ENCODE measurements around the gene SIGLECL1. TPM values are rescaled to one million over a fixed set of nuclear protein-coding genes. Genes with fewer than 3 reads are reported as not detected.
"Not testable (repeated sequence)": the region's sequence is repeated elsewhere in the genome, so short reads cannot be mapped to it uniquely, and the experiment has no call there.

SIGLECL1 gene
- total and polyA plus RNA-seq, 7 donors: not detected

- no peaks in the 10 kb centered on the region for H3K4me1 ChIP-seq
- intact Hi-C loops (cut with DNase I): no loop called here
- no peak for TF ChIP-seq CTCF (IDR thresholded peaks at IDR 0.05)
- DNase-seq (no peak), ATAC-seq (no peak)
- no peaks in the 10 kb centered on the region for H3K36me3 ChIP-seq (ENCODE audit: insufficient read depth in 1 of 2, low read depth in 1 of 2)
- 79 to 88% (median 85%) methylated on average over 6 of the region's 6 CpGs for WGBS, 3 donors
- H3K27ac ChIP-seq: no peak overlapping the region
- no peak overlapping the region for H3K4me3 ChIP-seq
- H3K27me3 ChIP-seq (ENCODE audit: insufficient read depth in 3 of 3, low read length in 2 of 3): no peaks in the 10 kb centered on the region
- no peaks in the 10 kb centered on the region for H3K9me3 ChIP-seq
Measured at GRCh38 chr19:51210191-51210784, 40.6 kb upstream of the SIGLECL1 start.

DNA sequence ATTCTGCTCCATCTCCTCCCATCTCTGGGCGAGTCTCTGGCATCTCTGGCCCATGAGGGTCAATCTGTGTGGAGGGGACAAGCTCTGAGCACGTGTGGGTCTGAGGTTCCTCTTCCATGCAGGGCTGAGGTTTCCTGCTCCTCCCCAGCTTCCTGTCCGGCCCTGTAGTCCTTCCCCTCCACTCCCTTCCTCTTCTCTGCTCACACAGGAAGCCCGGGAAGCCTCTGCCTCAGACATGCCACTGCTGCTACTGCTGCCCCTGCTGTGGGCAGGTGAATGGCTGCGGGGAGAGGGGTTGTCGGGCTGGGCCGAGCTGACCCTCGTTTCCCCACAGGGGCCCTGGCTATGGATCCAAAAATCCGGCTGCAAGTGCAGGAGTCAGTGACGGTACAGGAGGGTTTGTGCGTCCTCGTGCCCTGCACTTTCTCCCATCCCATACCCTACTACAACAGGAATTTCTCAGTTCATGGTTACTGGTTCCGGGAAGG is 40.0 kb upstream of the SIGLECL1 start:
- H3K27ac ChIP-seq; DNase-seq; H3K4me3 ChIP-seq; intact Hi-C loops (cut with DNase I); H3K27me3 ChIP-seq (ENCODE audit: insufficient read depth in 3 of 3, low read length in 2 of 3); H3K9me3 ChIP-seq; H3K4me1 ChIP-seq; ATAC-seq; H3K36me3 ChIP-seq (ENCODE audit: insufficient read depth in 1 of 2, low read depth in 1 of 2): not testable (repeated sequence)
- 52 to 59% (median 54%) methylated on average over 13 of the region's 13 CpGs for WGBS, 3 donors

- intact Hi-C loops (cut with DNase I): no loop called here
- no peak for TF ChIP-seq CTCF (IDR thresholded peaks at IDR 0.05)
- Histone ChIP-seq H3K27ac (no peak overlapping the region), H3K4me1 (no peaks in the 10 kb centered on the region), H3K27me3 (ENCODE audit: insufficient read depth in 3 of 3, low read length in 2 of 3) (no peaks in the 10 kb centered on the region), H3K9me3 (no peaks in the 10 kb centered on the region), H3K36me3 (ENCODE audit: insufficient read depth in 1 of 2, low read depth in 1 of 2) (no peaks in the 10 kb centered on the region), H3K4me3 (no peak overlapping the region)
- DNase-seq: no peak
- no peak for ATAC-seq
- WGBS, 3 donors: 76 to 89% (median 82%) methylated on average over 9 of the region's 9 CpGs
Measured at GRCh38 chr19:51211833-51212232, 39.0 kb upstream of the SIGLECL1 start.

DNA sequence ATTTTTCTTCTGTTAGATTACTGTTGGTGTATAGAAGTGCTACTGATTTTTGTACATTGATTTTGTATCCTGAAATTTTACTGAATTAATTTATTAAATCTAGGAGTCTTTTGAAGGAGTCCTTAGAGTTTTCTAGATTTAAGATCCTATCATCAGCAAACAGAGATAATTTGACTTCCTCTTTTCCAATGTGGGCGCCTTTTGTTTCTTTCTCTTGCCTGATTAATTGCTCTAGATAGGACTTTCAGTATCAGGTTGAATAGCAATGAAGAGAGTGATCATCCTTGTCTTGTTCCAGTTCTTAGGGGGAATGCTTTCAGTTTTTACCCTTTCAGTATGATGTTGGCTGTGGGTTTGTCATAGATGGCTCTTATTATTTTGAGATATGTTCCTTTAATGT is 31.6 kb upstream of the SIGLECL1 start:
- Histone ChIP-seq H3K4me1 (no peaks in the 10 kb centered on the region), H3K27me3 (ENCODE audit: insufficient read depth in 3 of 3, low read length in 2 of 3) (no peaks in the 10 kb centered on the region), H3K4me3 (no peak overlapping the region), H3K9me3 (no peaks in the 10 kb centered on the region), H3K27ac (no peak overlapping the region), H3K36me3 (ENCODE audit: insufficient read depth in 1 of 2, low read depth in 1 of 2) (no peaks in the 10 kb centered on the region)
- no peak for DNase-seq
- intact Hi-C loops (cut with DNase I): no loop called here
- no peak for ATAC-seq
- no peak for TF ChIP-seq CTCF (IDR thresholded peaks at IDR 0.05)
- 64 to 70% (median 68%) methylated on average over 1 of the region's 1 CpG for WGBS, 3 donors

- WGBS, 3 donors: 72 to 82% (median 74%) methylated on average over 1 of the region's 1 CpG
- no peak overlapping the region for H3K27ac ChIP-seq
- DNase-seq (no peak), ATAC-seq (no peak)
- H3K27me3 ChIP-seq (ENCODE audit: insufficient read depth in 3 of 3, low read length in 2 of 3): no peaks in the 10 kb centered on the region
- no peak overlapping the region for H3K4me3 ChIP-seq
- TF ChIP-seq CTCF (IDR thresholded peaks at IDR 0.05): no peak
- no peaks in the 10 kb centered on the region for H3K36me3 ChIP-seq (ENCODE audit: insufficient read depth in 1 of 2, low read depth in 1 of 2)
- no peaks in the 10 kb centered on the region for H3K9me3 ChIP-seq
- H3K4me1 ChIP-seq: no peaks in the 10 kb centered on the region
- intact Hi-C loops (cut with DNase I): no loop called here
Measured at GRCh38 chr19:51219971-51220370, 30.9 kb upstream of the SIGLECL1 start.

Data from psoas muscle (tissue), 8 donors.